Thyroid gland (tissue), 4 donors: ENCODE results near the gene THBS4. TPM values are rescaled to one million over a fixed set of nuclear protein-coding genes. Genes with fewer than 3 reads are reported as not detected.

Experiments
- DNase-seq, 2 donors: peaks; one replicate each; pipeline ENCODE4 v3.0.0-alpha.2; 2019
- H3K27ac ChIP-seq, 3 donors: fragments of 200-600 bp; sonication (generic); 1 replicate in 2 of 3; 2 replicates in 1 of 3; pipeline ENCODE4 v1.5.1; 2016 to 2019; ENCODE audit warnings: mild to moderate bottlenecking in 1 of 3, moderate library complexity in 1 of 3
- H3K27me3 ChIP-seq: fragments of 200-600 bp; sonication (generic); one replicate; pipeline ENCODE4 v1.5.1; 2019
- H3K36me3 ChIP-seq, 2 donors: fragments of 200-600 bp; sonication (generic); one replicate each; pipeline ENCODE4 v1.5.1; 2016 to 2019
- H3K4me1 ChIP-seq, 2 donors: fragments of 200-600 bp; sonication (generic); one replicate each; pipeline ENCODE4 v1.5.1; 2017 to 2019
- H3K4me3 ChIP-seq, 3 donors: fragments of 200-600 bp; sonication (generic); replicated peaks in 1 of 3; 1 replicate in 2 of 3; 2 replicates in 1 of 3; pipeline ENCODE4 v1.5.1; 2016; ENCODE audit warnings: mild to moderate bottlenecking in 1 of 3
- H3K9me3 ChIP-seq: fragments of 200-600 bp; sonication (generic); one replicate; pipeline ENCODE4 v1.5.1; 2017
- POLR2A ChIP-seq, 2 donors: fragments of 450-650 bp; IDR thresholded peaks; one replicate each; pipeline ENCODE4 v1.6.1; 2017; ENCODE audit warnings: antibody characterized with exemption in 2 of 2, mild to moderate bottlenecking in 2 of 2, moderate library complexity in 1 of 2
- WGBS, 2 donors: methylation state at CpG; one replicate each; pipeline ENCODE4 v1.1.5; 2017; 5-methylcytosine and 5-hydroxymethylcytosine counted together
- intact Hi-C: fragments of 100-400 bp; cut with DNase I; formaldehyde crosslinking; loops from one replicate; pipeline ENCODE4 v1.15.1; 2023
- total RNA-seq, 4 donors: library from RNA; depleted of rRNA; stranded (reverse); fragments of >200 nt; gene quantifications; one replicate each; pipeline ENCODE4 v1.2.3, GENCODE V29; 2016
- TF ChIP-seq, protein P1 (sequence below), 6 experiments: fragments of 200-600 bp in 3 of 6; fragments of 450-650 bp in 3 of 6; sonication (generic) in 3 of 6; IDR thresholded peaks; one replicate each; pipeline ENCODE4 v1.5.1; 2016 to 2019; ENCODE audit warnings: antibody characterized with exemption in 6 of 6, mild to moderate bottlenecking in 2 of 6, inconsistent platforms in 1 of 6, moderate library complexity in 1 of 6

The THBS4 gene
- total RNA-seq, 4 donors from 2014 or later, result 2.4 to 4.5 (median 3.1) TPM

DNA sequence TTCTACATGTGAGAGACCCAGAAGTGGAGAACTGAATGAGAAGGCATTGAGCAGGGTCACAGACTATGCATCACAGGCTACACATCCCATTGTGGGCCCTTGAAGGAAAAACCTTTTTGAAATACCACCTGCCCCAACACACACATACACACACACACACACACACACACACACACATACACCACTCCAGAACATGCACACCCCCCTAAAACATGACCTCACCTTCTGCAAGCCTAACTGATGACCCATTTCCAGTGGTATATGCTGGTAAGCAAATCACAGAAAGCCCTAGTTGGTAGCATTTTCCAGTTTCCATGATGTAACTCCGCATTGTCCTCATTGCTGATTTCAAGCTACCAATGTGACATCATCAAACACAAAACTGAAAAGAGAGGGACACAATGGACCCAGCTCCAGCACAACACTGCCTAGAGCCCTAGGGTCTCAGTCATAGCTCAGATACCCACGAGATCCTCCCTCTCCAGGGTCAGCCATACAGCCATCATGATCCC, 36.4 kb downstream of the THBS4 start:
- TF ChIP-seq POLR2A (IDR thresholded peaks at IDR 0.05), result no peak
- TF ChIP-seq, protein P1, sequence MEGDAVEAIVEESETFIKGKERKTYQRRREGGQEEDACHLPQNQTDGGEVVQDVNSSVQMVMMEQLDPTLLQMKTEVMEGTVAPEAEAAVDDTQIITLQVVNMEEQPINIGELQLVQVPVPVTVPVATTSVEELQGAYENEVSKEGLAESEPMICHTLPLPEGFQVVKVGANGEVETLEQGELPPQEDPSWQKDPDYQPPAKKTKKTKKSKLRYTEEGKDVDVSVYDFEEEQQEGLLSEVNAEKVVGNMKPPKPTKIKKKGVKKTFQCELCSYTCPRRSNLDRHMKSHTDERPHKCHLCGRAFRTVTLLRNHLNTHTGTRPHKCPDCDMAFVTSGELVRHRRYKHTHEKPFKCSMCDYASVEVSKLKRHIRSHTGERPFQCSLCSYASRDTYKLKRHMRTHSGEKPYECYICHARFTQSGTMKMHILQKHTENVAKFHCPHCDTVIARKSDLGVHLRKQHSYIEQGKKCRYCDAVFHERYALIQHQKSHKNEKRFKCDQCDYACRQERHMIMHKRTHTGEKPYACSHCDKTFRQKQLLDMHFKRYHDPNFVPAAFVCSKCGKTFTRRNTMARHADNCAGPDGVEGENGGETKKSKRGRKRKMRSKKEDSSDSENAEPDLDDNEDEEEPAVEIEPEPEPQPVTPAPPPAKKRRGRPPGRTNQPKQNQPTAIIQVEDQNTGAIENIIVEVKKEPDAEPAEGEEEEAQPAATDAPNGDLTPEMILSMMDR (IDR thresholded peaks at IDR 0.05), result no peak
- no peaks in the 10 kb centered on the region for H3K9me3 ChIP-seq
- WGBS, 2 donors, result 90 to 96% methylated on average over 2 of the region's 2 CpGs

DNA sequence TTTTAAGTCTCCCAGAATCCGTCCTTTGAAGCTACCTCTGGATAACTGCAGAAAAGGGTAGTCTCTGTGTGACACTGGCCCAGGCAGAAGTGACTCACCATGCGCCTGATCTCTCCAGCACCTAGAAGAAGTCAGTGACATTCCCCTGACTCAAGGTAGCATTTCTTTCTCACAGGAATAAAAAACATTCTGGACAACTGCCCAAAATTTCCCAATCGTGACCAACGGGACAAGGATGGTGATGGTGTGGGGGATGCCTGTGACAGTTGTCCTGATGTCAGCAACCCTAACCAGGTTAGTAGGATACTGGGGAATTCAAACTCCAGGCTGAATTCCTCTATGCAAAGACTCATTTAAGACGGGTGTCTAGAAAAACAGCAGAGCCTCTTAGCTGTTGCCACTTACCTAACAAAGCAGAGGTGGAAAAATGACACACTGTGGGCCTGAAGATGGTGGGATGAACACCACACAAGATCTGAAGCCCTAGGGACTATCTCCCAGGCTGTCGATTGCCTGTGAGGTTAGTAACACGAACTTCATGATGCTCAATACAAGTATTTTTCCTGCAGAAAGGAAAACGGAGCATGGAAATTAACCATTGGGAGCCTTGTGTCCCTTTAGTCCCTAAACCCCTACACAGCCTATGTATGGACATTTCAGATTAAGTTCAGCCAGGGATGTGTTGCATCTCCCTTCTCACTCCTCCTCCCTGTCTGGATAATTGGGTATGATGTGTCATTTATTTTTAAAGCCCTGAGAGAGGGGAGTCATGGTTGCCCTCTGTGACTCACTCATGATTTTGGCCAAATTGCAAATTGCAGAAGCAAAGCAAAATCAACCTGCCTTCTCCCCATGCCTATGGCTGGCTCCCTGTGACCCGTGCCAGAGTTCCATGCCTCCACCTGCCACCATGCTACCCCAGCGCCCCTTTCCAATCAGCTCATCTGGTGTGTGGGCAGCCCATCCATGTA, 37.2 kb downstream of the THBS4 start:
- WGBS, 2 donors, result 77 to 83% methylated on average over 10 of the region's 10 CpGs
- no peak overlapping the region for H3K4me3 ChIP-seq
- no peak for DNase-seq
- no peaks in the 10 kb centered on the region for H3K36me3 ChIP-seq
- TF ChIP-seq POLR2A (IDR thresholded peaks at IDR 0.05), result no peak
- TF ChIP-seq, protein P1 (IDR thresholded peaks at IDR 0.05), result no peak
- peaks cover 0 to 7% of the 10 kb centered on the region in 2 donors for H3K4me1 ChIP-seq
- no peaks in the 10 kb centered on the region for H3K9me3 ChIP-seq
- intact Hi-C loops, result no loop called here
- no peaks in the 10 kb centered on the region for H3K27me3 ChIP-seq
- H3K27ac ChIP-seq, result no peak overlapping the region

More for the DNA sequence above, 36.4 kb downstream of the THBS4 start:
- Histone ChIP-seq H3K27ac (no peak overlapping the region), H3K27me3 (no peaks in the 10 kb centered on the region), H3K4me3 (no peak overlapping the region), H3K4me1 (peaks cover 0 to 7% of the 10 kb centered on the region in 2 donors), H3K36me3 (no peaks in the 10 kb centered on the region)
- no peak for DNase-seq
- intact Hi-C loops, result no loop called here

GRCh38 chr5:80076131-80077050, 41.2 kb downstream of the THBS4 start:
- no peaks in the 10 kb centered on the region for H3K9me3 ChIP-seq
- H3K27me3 ChIP-seq, result no peaks in the 10 kb centered on the region
- H3K4me3 ChIP-seq, result no peak overlapping the region
- H3K36me3 ChIP-seq, result no peaks in the 10 kb centered on the region
- TF ChIP-seq POLR2A (IDR thresholded peaks at IDR 0.05), result no peak
- TF ChIP-seq, protein P1 (IDR thresholded peaks at IDR 0.05), result no peak
- no peaks in the 10 kb centered on the region for H3K4me1 ChIP-seq
- H3K27ac ChIP-seq, result no peak overlapping the region
- 87 to 93% methylated on average over 10 of the region's 10 CpGs for WGBS, 2 donors
- DNase-seq, result no peak
- intact Hi-C loops, result no loop called here

GRCh38 chr5:80077051-80077714, 42.0 kb downstream of the THBS4 start:
- Histone ChIP-seq H3K27me3 (no peaks in the 10 kb centered on the region), H3K36me3 (no peaks in the 10 kb centered on the region), H3K4me1 (no peaks in the 10 kb centered on the region), H3K9me3 (no peaks in the 10 kb centered on the region), H3K27ac (no peak overlapping the region), H3K4me3 (no peak overlapping the region)
- WGBS, 2 donors, result 90 to 93% methylated on average over 3 of the region's 3 CpGs
- intact Hi-C loops, result no loop called here
- no peak for TF ChIP-seq POLR2A (IDR thresholded peaks at IDR 0.05)
- TF ChIP-seq, protein P1 (IDR thresholded peaks at IDR 0.05), result no peak
- DNase-seq, result no peak
